ENCODE results near the gene MFAP4. TPM values are rescaled to one million over a fixed set of nuclear protein-coding genes. Genes with fewer than 3 reads are reported as not detected.

Gene MFAP4
- total and polyA plus RNA-seq, 9 of the 15 experiments (the other 6 are each of a cell fraction or from before 2014, with no cell fraction given): 0.07 to 0.24 TPM; not detected in 7

DNA sequence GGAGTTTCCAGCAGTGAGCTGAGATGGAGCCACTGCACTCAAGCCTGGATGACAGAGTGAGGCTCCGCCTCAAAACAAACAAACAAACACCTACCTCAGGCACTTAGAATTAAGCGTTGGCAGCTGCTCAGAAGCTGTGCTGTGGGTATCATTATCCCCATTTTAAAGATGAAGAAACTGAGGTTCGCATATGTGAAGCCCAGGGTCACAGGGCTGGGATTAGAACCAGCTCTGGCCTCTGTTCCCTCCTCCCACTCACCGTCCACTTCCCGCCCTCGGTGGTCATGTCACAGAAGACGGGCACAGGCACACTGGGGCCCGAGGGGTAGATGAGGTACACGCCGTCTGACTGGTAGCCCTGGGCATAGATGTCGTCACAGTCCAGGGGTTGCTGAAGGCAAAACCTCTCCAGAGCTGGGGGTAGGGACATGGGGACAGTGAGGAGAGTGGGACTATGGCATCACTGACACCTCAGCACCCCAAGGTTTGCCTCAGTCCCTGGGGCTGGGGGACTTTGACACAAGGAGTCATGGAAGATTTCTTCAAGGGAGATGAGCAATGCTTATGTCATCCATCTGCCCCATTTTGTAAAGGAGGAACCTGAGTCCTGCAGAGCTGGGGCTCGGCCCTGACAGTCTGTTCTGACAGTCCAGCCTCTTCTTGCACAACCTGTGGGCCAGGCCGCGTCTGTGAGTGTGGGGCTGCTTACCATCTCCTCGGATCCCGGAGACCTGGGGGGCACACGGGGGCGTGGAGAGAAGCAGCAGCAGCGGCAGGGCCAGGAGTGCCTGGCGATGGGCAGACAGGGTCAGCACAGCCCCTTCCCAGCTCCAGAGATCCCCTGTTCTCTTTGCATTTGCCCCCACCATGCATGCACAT, 700 bp downstream of the MFAP4 start:
- no peak overlapping the region for H3K4me3 ChIP-seq
- ATAC-seq (peak; percentile 22; the same call in 1 of the 3 replicates), FAIRE-seq (no peak), DNase-seq (ENCODE audit: extremely low read depth in 1 of 4, low spot score in 3 of 4) (no peak)
- H2AFZ ChIP-seq (ENCODE audit: low read depth, low read length): no peak overlapping the region
- in situ Hi-C loops (cut with MboI) (no loop called here), intact Hi-C loops (cut with micrococcal nuclease) (no loop called here)
- WGBS (ENCODE audit: insufficient coverage, low coverage, missing lambda C conversion rate): 58% methylated on average over 6 of the region's 20 CpGs
- peaks cover 1% of the 10 kb centered on the region; the same call in 2 of the 3 replicates for H3K36me3 ChIP-seq (ENCODE audit: control insufficient read depth, insufficient read depth, low read length)
- ChIA-PET POLR2A (interaction anchor here (0.6 to 1.9 kb wide), 2 partner anchors 8 to 20 kb away, joined by 4 to 9 read pairs; partner anchors contain the start of gene MAPK7), CTCF (ENCODE audit: low intra/inter-chr PET ratio) (no interaction called here)
- H4K20me1 ChIP-seq (replicated peaks; ENCODE audit: control insufficient read depth, insufficient read depth, low read length): no peaks in the 10 kb centered on the region
- no peak overlapping the region for H3K4me2 ChIP-seq (ENCODE audit: insufficient read depth, low read length)
- TF ChIP-seq NR4A1 (CRISPR knock-in tag; IDR thresholded peaks at IDR 0.05): no peak
- TF ChIP-seq NR4A1 (tag; IDR thresholded peaks at IDR 0.05): no peak
- no peak for TF ChIP-seq CBFA2T2 (conservative IDR thresholded peaks at IDR 0.05)
- TF ChIP-seq CEBPB (tag; IDR thresholded peaks at IDR 0.05): peak; percentile 64
- TF ChIP-seq MAFF (IDR thresholded peaks at IDR 0.05; ENCODE audit: low read length): no peak
- TF ChIP-seq TAF9B (IDR thresholded peaks at IDR 0.05; ENCODE audit: partially characterized antibody): no peak
- no peak for TF ChIP-seq ZFP36 (IDR thresholded peaks at IDR 0.05; ENCODE audit: low read depth, low read length, partially characterized antibody)
- TF ChIP-seq CEBPZ (IDR thresholded peaks at IDR 0.05; ENCODE audit: borderline replicate concordance, low read depth, low read length): no peak
- TF ChIP-seq, protein P1, sequence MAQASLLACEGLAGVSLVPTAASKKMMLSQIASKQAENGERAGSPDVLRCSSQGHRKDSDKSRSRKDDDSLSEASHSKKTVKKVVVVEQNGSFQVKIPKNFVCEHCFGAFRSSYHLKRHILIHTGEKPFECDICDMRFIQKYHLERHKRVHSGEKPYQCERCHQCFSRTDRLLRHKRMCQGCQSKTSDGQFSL (CRISPR knock-in tag; IDR thresholded peaks at IDR 0.05): peak; percentile 45; the same call in 1 of the 2 replicates
- TF ChIP-seq, protein P1 (tag; IDR thresholded peaks at IDR 0.05): no peak
- no peak for TF ChIP-seq PRMT5 (CRISPR knock-in tag; IDR thresholded peaks at IDR 0.05)
- TF ChIP-seq BCOR (IDR thresholded peaks at IDR 0.05): peak; percentile 65; the same call in 1 of the 2 replicates
- peak; percentile 48 for TF ChIP-seq ATF3 (IDR thresholded peaks at IDR 0.05)
- TF ChIP-seq ATF3 (CRISPR knock-in tag; conservative IDR thresholded peaks at IDR 0.05): no peak
- H3K27ac ChIP-seq (ENCODE audit: extremely low read depth, low read depth, low read length): no peak overlapping the region
- H3K9me3 ChIP-seq (replicated peaks; ENCODE audit: control insufficient read depth, insufficient read depth, low read depth, low read length): no peaks in the 10 kb centered on the region
- H3K4me1 ChIP-seq (replicated peaks in 1 of 2; ENCODE audit: control insufficient read depth in 2 of 2, insufficient read depth in 2 of 2, low read length in 2 of 2): peaks cover 3 to 27% of the 10 kb centered on the region in 2 experiments; a peak in 4 of 5 replicates
- BruUV-seq (replicated peaks): no TSS peak
- no peak overlapping the region for H3K9ac ChIP-seq (ENCODE audit: insufficient read depth in 1 of 2, low read depth in 2 of 2, low read length in 2 of 2)
- no peaks in the 10 kb centered on the region for H3K79me2 ChIP-seq (ENCODE audit: control insufficient read depth, insufficient read depth, low read length)
- H3K9me1 ChIP-seq (ENCODE audit: control insufficient read depth, insufficient read depth, low read length): no peaks in the 10 kb centered on the region
- no peaks in the 10 kb centered on the region for H3K27me3 ChIP-seq (ENCODE audit: control insufficient read depth in 2 of 2, insufficient read depth in 2 of 2, low read length in 2 of 2)
